Nephron progenitor cell (in vitro differentiated cells): Measurements from ENCODE around the gene LCA5.

ENCODE experiments used
- DNase-seq: peaks from one replicate; pipeline ENCODE4 v3.0.0; 2021
- H3K27ac Mint-ChIP-seq: 2 replicates; pipeline ENCODE4 v1.8.0; 2021; ENCODE audit warnings: mild to moderate bottlenecking, moderate library complexity, mixed read lengths
- H3K27me3 Mint-ChIP-seq: 2 replicates; pipeline ENCODE4 v1.8.0; 2021; ENCODE audit warnings: mild to moderate bottlenecking, low read depth, mixed read lengths; ENCODE audit not compliant: poor library complexity
- H3K36me3 Mint-ChIP-seq: 2 replicates; pipeline ENCODE4 v1.8.0; 2021; ENCODE audit warnings: low read depth, mixed read lengths
- H3K4me1 Mint-ChIP-seq: 2 replicates; pipeline ENCODE4 v1.8.0; 2021; ENCODE audit warnings: mixed read lengths
- H3K4me3 Mint-ChIP-seq: 2 replicates; pipeline ENCODE4 v1.8.0; 2021; ENCODE audit warnings: mild to moderate bottlenecking, moderate library complexity, mixed read lengths
- H3K9me3 Mint-ChIP-seq: 2 replicates; pipeline ENCODE4 v1.8.0; 2021; ENCODE audit warnings: mild to moderate bottlenecking, moderate library complexity, mixed read lengths
- TF ChIP-seq, protein P1 (sequence below): fragments of 200-600 bp; sonication (generic); IDR thresholded peaks from 2 replicates; pipeline ENCODE4 v1.5.0; 2021; ENCODE audit warnings: antibody characterized with exemption

LCA5 gene

DNA sequence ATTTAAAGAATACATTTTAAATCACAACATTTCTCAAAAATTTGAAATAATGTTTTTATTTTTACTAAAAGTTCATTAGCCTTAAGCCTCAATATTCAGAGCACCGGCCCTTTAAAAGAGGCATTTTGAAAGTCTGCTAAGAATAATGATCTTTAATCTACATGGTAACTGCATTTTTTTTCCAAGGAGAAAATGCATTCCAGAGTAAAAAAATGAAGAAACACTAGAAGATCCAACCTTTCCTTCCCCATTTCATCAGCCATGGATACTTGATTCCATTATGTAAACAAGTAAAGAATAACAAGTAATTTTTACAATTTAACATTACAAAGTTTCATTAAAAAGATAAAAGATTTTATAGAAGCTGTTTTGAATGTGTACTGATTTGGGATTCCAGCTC lies 21.8 kb downstream of the LCA5 start:
- no peak overlapping the region for H3K27ac Mint-ChIP-seq
- H3K4me3 Mint-ChIP-seq: no peak overlapping the region
- no peaks in the 10 kb centered on the region for H3K4me1 Mint-ChIP-seq
- no peak for DNase-seq
- H3K27me3 Mint-ChIP-seq: no peaks in the 10 kb centered on the region
- H3K36me3 Mint-ChIP-seq: peaks cover 43% of the 10 kb centered on the region
- H3K9me3 Mint-ChIP-seq: peaks cover 5% of the 10 kb centered on the region
- TF ChIP-seq, protein P1, sequence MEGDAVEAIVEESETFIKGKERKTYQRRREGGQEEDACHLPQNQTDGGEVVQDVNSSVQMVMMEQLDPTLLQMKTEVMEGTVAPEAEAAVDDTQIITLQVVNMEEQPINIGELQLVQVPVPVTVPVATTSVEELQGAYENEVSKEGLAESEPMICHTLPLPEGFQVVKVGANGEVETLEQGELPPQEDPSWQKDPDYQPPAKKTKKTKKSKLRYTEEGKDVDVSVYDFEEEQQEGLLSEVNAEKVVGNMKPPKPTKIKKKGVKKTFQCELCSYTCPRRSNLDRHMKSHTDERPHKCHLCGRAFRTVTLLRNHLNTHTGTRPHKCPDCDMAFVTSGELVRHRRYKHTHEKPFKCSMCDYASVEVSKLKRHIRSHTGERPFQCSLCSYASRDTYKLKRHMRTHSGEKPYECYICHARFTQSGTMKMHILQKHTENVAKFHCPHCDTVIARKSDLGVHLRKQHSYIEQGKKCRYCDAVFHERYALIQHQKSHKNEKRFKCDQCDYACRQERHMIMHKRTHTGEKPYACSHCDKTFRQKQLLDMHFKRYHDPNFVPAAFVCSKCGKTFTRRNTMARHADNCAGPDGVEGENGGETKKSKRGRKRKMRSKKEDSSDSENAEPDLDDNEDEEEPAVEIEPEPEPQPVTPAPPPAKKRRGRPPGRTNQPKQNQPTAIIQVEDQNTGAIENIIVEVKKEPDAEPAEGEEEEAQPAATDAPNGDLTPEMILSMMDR: no peak

DNA sequence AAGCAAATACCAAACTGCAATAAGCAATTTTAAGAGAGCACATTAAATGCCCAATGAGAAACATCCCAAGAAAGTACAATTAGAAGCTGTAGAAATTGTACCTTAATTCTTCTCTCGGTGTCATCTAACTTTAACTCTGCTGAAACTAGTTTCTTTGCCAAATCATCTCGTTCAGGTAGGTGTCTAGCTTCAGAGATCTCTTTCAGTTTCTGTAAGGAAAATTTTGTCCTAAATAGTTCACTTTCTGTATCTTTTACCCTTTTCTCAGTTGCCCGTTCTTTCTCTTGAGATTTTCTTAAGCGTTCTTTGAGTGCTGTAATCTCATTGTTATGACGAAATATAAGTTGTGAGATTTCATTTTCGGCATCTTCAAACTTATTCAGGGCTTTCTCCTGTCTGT lies 24.1 kb downstream of the LCA5 start:
- Mint-ChIP-seq H3K27me3 (no peaks in the 10 kb centered on the region), H3K4me1 (peaks cover 5% of the 10 kb centered on the region), H3K27ac (peak overlapping the region; percentile 61), H3K36me3 (peaks cover 47% of the 10 kb centered on the region), H3K9me3 (peaks cover 11% of the 10 kb centered on the region), H3K4me3 (no peak overlapping the region)
- TF ChIP-seq, protein P1: no peak
- no peak for DNase-seq

DNA sequence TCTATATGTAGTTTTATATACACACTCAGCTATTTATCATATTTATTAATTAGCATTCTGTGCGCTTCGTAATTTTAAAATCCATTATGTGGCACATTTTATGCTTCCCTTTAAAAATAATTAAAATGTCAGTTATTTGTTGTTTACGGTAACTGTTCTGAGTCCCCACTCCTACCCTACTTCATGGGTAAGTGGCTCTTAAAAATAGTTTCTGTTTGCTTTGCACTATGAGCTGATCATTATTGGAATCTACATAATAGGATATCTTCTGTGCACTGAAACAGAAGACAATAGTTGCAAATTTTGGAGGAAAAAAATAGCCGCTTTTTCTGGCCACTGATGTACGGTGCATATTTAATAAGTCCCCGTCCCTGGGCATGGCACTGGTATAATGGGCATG lies 25.2 kb downstream of the LCA5 start:
- no peak overlapping the region for H3K4me3 Mint-ChIP-seq

DNA sequence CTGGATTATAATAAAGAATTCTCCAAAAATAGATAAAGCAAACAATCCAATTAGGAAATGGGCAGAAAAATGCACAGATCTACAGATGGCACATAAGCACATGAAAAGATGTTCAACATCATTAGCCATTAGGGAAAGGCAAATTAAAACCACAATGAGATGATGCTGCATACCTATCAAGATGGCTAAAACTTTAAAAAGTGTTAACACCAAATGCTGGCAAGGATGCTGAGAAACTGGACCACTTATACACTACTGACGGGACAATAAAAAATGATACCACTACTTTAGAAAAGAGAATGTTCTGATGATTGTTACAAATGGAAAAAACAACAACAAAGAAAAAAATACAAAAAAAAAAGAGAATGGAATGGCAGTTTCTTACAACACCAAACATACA lies 26.5 kb downstream of the LCA5 start:
- no peak for DNase-seq
- TF ChIP-seq, protein P1: no peak
- H3K9me3 Mint-ChIP-seq: peaks cover 11% of the 10 kb centered on the region
- H3K36me3 Mint-ChIP-seq: peaks cover 59% of the 10 kb centered on the region
- H3K27ac Mint-ChIP-seq: no peak overlapping the region
- no peaks in the 10 kb centered on the region for H3K27me3 Mint-ChIP-seq
- peaks cover 7% of the 10 kb centered on the region for H3K4me1 Mint-ChIP-seq
- H3K4me3 Mint-ChIP-seq: no peak overlapping the region

More for the DNA sequence above, 25.2 kb downstream of the LCA5 start:
- peaks cover 7% of the 10 kb centered on the region for H3K4me1 Mint-ChIP-seq
- no peaks in the 10 kb centered on the region for H3K27me3 Mint-ChIP-seq
- H3K27ac Mint-ChIP-seq: no peak overlapping the region
- H3K9me3 Mint-ChIP-seq: peaks cover 11% of the 10 kb centered on the region
- peaks cover 55% of the 10 kb centered on the region for H3K36me3 Mint-ChIP-seq
- no peak for DNase-seq
- TF ChIP-seq, protein P1: no peak

DNA sequence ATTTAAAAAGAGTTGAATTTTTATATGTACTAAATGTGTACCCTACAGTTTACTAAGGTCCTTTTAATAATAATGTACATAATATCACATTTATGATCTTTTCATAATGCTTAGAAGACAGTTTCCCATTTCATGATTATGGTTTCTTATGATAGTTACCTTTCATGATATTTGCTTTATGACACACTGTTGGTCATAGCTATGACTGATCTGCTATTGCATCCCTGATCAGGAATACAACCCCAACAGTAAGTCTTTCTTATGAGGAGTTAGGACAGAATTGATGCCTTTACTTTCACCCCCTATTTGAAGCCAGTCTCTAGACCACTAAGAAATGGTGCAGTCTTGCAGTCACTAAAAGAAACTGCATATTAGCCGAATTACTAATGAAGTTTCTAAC lies 31.0 kb downstream of the LCA5 start:
- TF ChIP-seq, protein P1: no peak
- Mint-ChIP-seq H3K27ac (no peak overlapping the region), H3K36me3 (peaks cover 34% of the 10 kb centered on the region)

DNA sequence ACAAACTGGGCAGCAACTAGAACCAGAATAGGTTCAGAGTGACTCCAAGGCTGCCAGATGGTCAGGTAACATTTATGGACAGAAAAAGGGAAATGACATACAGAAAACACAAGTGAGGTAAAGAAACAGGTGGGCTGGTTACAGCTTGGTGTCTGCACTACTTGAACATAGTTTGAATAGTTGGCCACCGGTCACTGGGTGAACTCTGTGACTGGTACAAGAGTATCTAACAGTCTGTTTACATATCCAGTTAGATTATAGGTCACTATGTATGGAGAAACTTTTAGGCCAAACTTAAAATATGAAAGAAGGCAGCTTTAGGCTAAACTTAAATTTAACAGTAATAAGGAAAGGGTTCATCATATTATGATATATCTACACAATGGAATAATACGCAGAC lies 32.9 kb downstream of the LCA5 start:
- Mint-ChIP-seq H3K4me1 (peaks cover 7% of the 10 kb centered on the region), H3K27me3 (no peaks in the 10 kb centered on the region), H3K27ac (no peak overlapping the region), H3K4me3 (no peak overlapping the region), H3K9me3 (no peaks in the 10 kb centered on the region), H3K36me3 (peaks cover 17% of the 10 kb centered on the region)
- TF ChIP-seq, protein P1: no peak
- DNase-seq: no peak

More for the DNA sequence above, 31.0 kb downstream of the LCA5 start:
- H3K9me3 Mint-ChIP-seq: peaks cover 11% of the 10 kb centered on the region
- H3K4me3 Mint-ChIP-seq: no peak overlapping the region
- no peak for DNase-seq
- no peaks in the 10 kb centered on the region for H3K27me3 Mint-ChIP-seq
- peaks cover 7% of the 10 kb centered on the region for H3K4me1 Mint-ChIP-seq
